Lower leg skin (tissue), 3 donors: ENCODE data around the gene SKOR2.

ENCODE experiments used
- CTCF ChIP-seq, 3 donors: fragments of 450-650 bp; IDR thresholded peaks; one replicate each; pipeline ENCODE4 v1.5.1; 2016; ENCODE audit warnings: antibody characterized with exemption in 3 of 3, mild to moderate bottlenecking in 3 of 3, moderate library complexity in 2 of 3
- POLR2A ChIP-seq, 2 donors: fragments of 450-650 bp; IDR thresholded peaks; one replicate each; pipeline ENCODE4 v1.6.1; 2016 to 2017; ENCODE audit warnings: antibody characterized with exemption in 2 of 2, mild to moderate bottlenecking in 1 of 2, moderate library complexity in 1 of 2

DNA sequence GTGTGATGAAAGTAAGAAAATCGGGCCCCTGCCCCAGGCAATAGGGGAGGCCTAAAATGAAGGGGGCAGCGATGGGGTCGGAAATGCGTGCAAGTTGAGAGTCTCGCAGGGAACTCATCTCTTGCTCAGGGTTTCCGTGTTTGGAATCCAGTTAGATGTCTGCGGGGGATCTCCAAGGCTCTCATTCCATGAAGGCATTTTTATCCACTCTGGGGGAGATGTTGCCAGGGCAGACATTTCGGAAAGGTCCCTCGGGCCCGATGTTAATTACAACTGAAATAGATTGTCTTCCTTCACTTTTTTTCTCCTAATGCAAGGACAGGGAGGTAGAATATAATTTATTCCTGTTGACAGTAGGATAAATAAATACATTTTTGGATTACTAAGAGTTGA is 12.8 kb upstream of the SKOR2 start:
- no peak for TF ChIP-seq CTCF (IDR thresholded peaks at IDR 0.05)
- TF ChIP-seq POLR2A (IDR thresholded peaks at IDR 0.05) = no peak
